GM12892 (cell line): ENCODE data around the gene RAB30.

Experiments used
- POLR2A ChIP-seq: IDR thresholded peaks from 2 replicates; pipeline ENCODE4 v1.6.1; 2011; ENCODE audit warnings: low read depth, low read length, control low read depth
- POLR2AphosphoS5 ChIP-seq: IDR thresholded peaks from 2 replicates; pipeline ENCODE4 v1.6.1; 2011; ENCODE audit warnings: low read depth, low read length, control low read depth
- TAF1 ChIP-seq: IDR thresholded peaks from 2 replicates; pipeline ENCODE4 v1.6.1; 2011; ENCODE audit warnings: low read depth, mild to moderate bottlenecking, control low read depth, low read length, borderline replicate concordance

GRCh38 chr11:83105168-83105567 lies 33.5 kb upstream of the RAB30 start:
- no peak for TF ChIP-seq POLR2A
- TF ChIP-seq POLR2AphosphoS5, result no peak
- no peak for TF ChIP-seq TAF1
